ENCODE results near the gene FAM171A2.
"Not testable (repeated sequence)": the region's sequence is repeated elsewhere in the genome, so short reads cannot be mapped to it uniquely, and the experiment has no call there.

FAM171A2 gene

DNA sequence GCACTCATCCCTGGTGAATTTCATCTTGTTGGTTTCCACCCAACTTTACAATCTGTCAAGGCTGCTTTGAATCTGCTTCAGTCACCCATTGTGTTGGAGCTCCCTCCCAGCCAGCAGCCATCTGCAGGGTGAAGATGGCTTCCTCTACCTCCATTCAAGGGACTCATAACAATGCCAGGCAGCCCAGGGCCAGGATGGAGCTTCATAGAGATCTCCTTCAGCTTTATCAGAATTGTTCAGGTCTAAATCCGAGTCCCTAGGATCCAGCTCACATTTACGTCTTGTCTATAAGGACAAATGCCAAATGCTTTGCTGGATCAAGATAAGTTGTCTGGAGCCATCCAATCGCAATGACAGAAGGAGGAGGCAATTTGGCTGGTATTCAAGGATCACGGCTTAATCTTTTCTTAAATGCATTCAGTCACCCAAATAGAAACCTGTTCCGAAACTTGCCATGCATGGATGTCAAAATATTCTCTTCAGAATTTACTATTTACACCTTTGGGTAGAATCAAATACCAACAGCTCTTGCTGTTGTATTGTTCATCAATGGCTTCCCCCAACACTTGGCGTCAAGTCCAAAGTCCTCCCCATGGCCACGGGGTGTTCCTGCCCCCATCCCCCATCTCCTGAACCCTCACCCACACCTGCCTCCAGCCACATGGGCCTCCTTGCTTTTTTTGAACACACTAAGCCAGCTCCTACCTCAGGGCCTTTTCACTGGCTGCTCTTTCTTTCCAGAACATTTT lies 3.8 kb upstream of the FAM171A2 start:
- no peak overlapping the region for H3K4me3 ChIP-seq (ENCODE audit: low read depth, low read length)
- no peak for DNase-seq (ENCODE audit: low read depth)
- TF ChIP-seq CTCF (IDR thresholded peaks at IDR 0.05; ENCODE audit: low read depth, low read length) (no peak), MYC (IDR thresholded peaks at IDR 0.05; ENCODE audit: low read depth, low read length) (no peak), MAX (IDR thresholded peaks at IDR 0.05; ENCODE audit: low read depth, low read length) (no peak), POLR2A (IDR thresholded peaks at IDR 0.05; ENCODE audit: extremely low read depth, insufficient read length) (no peak)

DNA sequence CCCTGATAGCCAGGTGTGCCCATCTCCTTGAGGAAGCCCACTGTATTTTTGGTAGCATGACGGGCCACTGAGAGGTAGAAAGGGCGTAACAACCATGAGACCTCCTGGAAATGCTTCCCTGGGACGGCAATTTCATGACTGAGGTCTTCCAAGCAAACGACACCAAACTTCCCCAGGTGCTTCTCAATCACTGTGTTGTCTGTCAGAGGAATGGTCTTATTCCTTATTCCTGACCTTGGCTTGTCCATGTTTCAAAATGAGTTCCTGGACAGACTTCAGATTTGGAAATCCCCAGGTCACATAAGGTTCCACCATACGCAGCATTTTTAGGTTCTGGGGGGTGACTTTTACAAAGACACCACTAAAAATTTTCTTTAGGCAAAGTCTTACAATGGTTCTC lies 1.4 kb upstream of the FAM171A2 start:
- DNase-seq (ENCODE audit: low read depth), result not testable (repeated sequence)

GRCh38 chr17:44362949-44363612 lies 572 bp downstream of the FAM171A2 start:
- TF ChIP-seq MAX (IDR thresholded peaks at IDR 0.05; ENCODE audit: low read depth, low read length) (no peak), CTCF (IDR thresholded peaks at IDR 0.05; ENCODE audit: low read depth, low read length) (no peak), POLR2A (IDR thresholded peaks at IDR 0.05; ENCODE audit: extremely low read depth, insufficient read length) (no peak), MYC (IDR thresholded peaks at IDR 0.05; ENCODE audit: low read depth, low read length) (no peak)
- peak; percentile 37 for DNase-seq (ENCODE audit: low read depth)

More for the DNA sequence above, 1.4 kb upstream of the FAM171A2 start:
- H3K4me3 ChIP-seq (ENCODE audit: low read depth, low read length), result not testable (repeated sequence)

GRCh38 chr17:44362459-44362948 lies 1.1 kb downstream of the FAM171A2 start:
- H3K4me3 ChIP-seq (ENCODE audit: low read depth, low read length), result no peak overlapping the region
- TF ChIP-seq POLR2A (IDR thresholded peaks at IDR 0.05; ENCODE audit: extremely low read depth, insufficient read length), result no peak
- TF ChIP-seq MYC (IDR thresholded peaks at IDR 0.05; ENCODE audit: low read depth, low read length), result no peak
- no peak for TF ChIP-seq MAX (IDR thresholded peaks at IDR 0.05; ENCODE audit: low read depth, low read length)
- TF ChIP-seq CTCF (IDR thresholded peaks at IDR 0.05; ENCODE audit: low read depth, low read length), result no peak
- no peak for DNase-seq (ENCODE audit: low read depth)

More at GRCh38 chr17:44362949-44363612, 572 bp downstream of the FAM171A2 start:
- H3K4me3 ChIP-seq (ENCODE audit: low read depth, low read length), result peak overlapping the region; percentile 25

DNA sequence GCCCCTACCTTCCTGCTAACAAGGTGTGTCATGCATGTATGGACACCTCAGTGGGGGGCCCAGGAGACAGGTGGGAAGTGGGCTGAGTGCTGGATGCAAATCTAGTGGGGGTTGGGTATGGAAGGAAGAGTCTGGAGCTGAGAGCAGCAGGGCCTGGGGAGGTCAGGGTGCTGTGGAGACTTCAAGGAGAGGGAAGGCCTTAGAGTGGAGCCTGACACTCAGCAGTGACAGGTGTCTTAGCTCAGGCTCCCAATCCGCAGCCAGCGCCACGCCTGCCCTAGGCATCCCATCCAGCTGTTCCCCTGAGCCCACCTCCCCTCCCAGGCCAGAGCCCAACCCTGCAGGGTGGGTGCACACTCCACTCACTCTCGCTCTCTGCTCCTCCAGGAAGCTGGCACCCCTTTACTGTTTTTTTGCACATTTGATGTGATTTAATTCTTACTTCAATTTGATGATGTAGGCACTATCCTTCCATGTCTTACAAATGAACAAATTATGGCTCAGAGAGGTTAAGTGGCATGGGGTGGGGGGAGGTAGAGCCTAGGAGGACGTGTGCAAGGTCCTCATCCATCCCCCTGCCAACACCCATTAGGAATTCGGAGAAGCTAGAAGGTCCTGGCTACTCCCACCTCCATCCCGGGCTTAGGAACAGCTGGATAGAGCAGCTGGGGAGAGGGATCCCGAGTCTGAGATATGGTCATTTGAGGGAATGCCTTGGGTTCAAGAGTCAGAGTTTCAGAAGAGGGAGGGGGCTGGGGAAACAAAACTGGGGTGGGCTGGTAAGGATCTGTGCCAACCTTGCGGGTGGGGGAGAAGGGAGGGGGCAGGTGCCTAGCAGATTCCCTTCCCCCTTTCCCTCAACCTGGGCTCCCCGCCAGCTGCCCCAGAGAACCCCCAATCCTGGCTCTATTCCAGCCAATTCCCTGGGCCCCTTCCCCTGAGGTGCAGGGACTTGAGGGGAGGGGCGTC lies 2.1 kb downstream of the FAM171A2 start:
- H3K4me3 ChIP-seq (ENCODE audit: low read depth, low read length), result no peak overlapping the region
- TF ChIP-seq MAX (IDR thresholded peaks at IDR 0.05; ENCODE audit: low read depth, low read length) (no peak), MYC (IDR thresholded peaks at IDR 0.05; ENCODE audit: low read depth, low read length) (no peak), CTCF (IDR thresholded peaks at IDR 0.05; ENCODE audit: low read depth, low read length) (no peak), POLR2A (IDR thresholded peaks at IDR 0.05; ENCODE audit: extremely low read depth, insufficient read length) (no peak)
- no peak for DNase-seq (ENCODE audit: low read depth)

Measured in NB4 (cell line).